Frontal cortex (tissue), 4 donors: ENCODE data around the gene INTS1. TPM values are rescaled to one million over a fixed set of nuclear protein-coding genes. Genes with fewer than 3 reads are reported as not detected.

Source experiments
- DNase-seq, 2 donors: peaks; one replicate each; pipeline ENCODE4 v3.0.0; 2012; ENCODE audit warnings: low spot score in 2 of 2
- FAIRE-seq: peaks from 2 replicates; lab custom pipeline; 2012; peaks lifted over from hg19 to GRCh38; lab: Jason Lieb, UNC
- total RNA-seq: library from RNA; depleted of rRNA; stranded (reverse); fragments of >200 nt; gene quantifications from one replicate; pipeline ENCODE4 v1.2.3, GENCODE V29; 2014
- donor health status: control.
- donor health status: control.
- donor health status: control.

Gene INTS1, protein sequence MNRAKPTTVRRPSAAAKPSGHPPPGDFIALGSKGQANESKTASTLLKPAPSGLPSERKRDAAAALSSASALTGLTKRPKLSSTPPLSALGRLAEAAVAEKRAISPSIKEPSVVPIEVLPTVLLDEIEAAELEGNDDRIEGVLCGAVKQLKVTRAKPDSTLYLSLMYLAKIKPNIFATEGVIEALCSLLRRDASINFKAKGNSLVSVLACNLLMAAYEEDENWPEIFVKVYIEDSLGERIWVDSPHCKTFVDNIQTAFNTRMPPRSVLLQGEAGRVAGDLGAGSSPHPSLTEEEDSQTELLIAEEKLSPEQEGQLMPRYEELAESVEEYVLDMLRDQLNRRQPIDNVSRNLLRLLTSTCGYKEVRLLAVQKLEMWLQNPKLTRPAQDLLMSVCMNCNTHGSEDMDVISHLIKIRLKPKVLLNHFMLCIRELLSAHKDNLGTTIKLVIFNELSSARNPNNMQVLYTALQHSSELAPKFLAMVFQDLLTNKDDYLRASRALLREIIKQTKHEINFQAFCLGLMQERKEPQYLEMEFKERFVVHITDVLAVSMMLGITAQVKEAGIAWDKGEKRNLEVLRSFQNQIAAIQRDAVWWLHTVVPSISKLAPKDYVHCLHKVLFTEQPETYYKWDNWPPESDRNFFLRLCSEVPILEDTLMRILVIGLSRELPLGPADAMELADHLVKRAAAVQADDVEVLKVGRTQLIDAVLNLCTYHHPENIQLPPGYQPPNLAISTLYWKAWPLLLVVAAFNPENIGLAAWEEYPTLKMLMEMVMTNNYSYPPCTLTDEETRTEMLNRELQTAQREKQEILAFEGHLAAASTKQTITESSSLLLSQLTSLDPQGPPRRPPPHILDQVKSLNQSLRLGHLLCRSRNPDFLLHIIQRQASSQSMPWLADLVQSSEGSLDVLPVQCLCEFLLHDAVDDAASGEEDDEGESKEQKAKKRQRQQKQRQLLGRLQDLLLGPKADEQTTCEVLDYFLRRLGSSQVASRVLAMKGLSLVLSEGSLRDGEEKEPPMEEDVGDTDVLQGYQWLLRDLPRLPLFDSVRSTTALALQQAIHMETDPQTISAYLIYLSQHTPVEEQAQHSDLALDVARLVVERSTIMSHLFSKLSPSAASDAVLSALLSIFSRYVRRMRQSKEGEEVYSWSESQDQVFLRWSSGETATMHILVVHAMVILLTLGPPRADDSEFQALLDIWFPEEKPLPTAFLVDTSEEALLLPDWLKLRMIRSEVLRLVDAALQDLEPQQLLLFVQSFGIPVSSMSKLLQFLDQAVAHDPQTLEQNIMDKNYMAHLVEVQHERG (N-terminal part only)
- total RNA-seq, result 23.6 TPM

- DNase-seq (peak; percentile 99), FAIRE-seq (no peak)
Measured at GRCh38 chr7:1503816-1504775, at the start of gene INTS1. Gene INTS1 (minus strand): TSS chr7:1504389. CDS start chr7:1503960, 429 bp downstream.

DNA sequence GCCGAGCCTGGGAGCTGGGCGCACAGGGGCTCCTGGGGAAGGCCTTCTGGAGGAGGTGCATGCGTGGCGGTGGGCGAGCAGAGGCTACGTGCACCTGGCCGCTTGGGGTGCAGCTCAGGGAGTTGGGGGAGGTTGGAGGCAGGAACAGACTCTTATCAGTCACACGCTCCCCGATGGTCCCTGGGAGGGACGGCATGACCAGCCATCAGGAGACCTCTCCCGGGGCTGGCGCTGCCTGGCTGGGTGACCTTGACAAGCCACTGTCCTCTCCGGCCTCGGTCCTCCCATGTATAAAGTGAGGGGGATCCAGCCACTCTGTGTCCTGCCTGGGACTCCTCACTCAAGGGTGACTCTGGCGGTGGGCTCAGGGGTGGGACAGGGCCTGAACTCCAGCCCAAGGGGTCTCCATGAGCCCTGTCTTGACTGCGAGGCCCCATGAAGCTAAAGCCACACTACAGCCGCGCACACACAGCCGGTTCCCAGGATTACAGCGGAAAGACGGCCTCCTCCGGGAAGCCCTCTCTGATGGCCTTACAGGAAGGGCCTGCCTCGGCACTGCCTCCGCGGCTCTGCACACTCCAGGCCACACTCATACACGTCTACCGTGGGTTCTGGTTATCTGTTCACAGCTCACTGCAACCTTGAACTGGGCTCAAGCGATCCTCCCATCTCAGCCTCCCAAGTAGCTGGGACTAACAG lies 49.5 kb upstream of the INTS1 start:
- no peak for FAIRE-seq
- no peak for DNase-seq

DNA sequence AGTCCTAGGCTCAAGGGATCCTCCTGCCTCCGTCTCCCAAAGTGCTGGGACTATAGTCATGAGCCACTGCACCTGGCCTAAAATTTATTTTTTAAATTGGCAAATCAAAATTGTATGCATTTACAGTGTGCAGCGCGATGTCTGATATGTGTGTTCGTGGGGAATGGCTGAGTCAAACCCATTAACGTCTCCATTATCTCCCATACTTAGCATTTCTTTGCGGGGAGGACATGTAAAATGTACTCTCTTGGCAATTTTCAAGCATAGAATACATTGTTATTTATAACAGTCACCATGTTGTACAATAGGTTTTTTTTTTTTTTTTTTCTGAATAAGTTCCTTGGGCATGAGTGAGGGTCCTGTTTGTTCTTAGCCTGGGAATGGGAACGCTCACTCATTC lies 48.0 kb upstream of the INTS1 start:
- FAIRE-seq, result no peak
- no peak for DNase-seq

DNA sequence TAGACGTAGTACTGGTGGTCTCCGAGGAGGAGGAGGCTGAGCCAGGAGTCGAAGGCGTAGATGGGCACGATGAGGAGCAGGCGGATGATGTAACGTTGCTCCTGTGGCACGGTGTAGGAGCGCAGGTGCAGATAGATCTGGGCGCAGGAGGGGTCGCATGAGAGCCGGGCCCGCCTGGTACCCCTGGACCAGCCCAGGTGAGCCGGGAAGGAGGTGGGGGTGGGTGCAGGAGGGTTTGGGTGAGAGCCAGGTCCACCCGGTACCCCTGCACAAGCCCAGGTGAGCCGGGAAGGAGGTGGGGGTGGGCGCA lies 46.6 kb upstream of the INTS1 start:
- DNase-seq, result no peak
- no peak for FAIRE-seq

DNA sequence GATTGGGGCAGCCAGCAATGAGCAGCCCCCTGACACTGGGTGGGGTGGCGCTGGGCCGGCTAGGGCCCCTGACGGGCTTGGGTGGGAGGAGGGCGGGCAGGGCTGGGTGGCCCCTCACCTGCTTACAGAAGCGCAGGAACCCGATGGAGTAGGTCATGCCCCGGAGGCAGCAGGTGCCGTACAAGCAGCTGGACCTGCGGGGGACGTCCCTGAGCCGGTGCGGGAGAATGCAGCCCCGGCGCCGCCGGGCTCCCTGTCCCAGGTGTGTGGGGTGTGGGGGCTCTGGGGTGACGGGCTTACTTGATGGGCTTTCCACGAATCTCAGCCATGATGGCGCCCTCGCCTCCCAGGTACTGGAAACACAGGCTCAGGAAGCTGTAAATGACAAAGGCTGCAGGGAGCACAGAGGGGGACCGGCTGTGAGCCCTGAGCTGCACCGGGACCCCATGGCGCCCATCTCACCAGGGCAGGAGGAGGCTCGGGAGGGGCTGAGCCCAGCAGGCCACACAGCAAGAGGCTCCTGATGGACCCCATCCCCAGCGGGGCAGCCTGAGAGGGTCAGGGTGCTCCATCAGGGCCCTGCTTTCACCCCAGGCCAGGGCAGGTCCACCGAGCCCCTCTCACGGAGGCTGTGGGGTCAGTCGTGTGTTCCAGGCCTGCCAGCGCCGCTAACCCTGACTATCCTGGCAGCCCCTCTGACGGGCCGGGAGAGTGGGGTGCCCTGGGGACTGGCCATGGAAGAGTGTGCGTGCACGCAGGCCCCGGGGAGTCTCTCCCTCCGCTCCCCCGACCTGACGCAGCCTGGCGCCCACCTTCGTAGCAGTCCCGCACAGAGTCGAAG lies 46.0 kb upstream of the INTS1 start:
- no peak for FAIRE-seq
- DNase-seq, result no peak

DNA sequence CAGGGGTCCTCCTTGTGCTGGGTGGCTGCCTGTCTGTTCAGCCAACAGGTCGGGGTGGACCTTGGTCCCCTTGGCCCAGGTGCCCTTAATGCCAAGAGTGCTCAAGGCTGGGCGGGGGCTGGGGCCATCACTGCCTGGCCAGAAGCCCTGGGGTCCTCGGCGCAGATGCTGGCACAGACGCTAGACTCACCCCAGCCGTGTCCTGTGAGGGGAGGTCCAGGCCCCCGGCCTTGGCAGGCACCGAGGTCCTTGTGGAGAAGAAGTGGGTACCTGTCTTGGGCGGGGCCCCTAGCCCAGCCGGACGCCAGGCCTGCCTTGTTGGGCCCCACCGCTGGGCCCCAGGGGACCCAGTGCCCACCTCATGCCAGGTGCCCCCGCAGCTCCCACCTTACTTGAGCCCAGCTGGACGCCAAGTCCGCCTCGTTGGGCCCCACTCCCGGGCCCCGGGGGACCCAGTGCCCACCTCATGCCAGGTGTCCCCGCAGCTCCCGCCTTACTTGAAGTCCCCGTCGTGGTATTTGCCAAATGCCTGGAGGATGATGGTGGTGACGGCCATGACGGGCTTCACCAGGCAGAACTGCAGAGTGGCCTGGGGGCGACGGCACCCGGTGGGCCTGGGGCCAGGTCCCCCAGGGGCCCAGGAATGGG lies 45.3 kb upstream of the INTS1 start:
- FAIRE-seq, result no peak

GRCh38 chr7:1548944-1549343 lies 44.8 kb upstream of the INTS1 start:
- no peak for DNase-seq

More for the DNA sequence above, 45.3 kb upstream of the INTS1 start:
- no peak for DNase-seq

DNA sequence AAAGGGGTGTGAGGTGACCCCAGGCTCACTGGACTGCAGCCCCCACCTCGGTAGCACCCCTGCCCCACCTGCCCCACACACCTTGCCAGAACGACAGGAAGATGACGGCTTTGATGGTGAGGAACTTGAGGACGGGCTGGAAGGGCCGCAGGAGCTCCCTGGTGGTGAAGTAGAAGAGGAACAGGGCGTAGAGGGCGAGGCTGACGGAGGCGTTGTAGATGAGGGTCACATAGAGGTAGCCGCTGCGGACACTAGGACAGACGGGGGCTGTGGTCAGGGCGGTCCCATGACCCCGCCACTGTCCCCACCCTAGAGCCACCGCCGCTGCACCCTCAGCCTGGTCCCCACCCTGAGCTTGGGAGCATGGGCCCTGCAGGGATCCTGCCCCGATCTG lies 44.2 kb upstream of the INTS1 start:
- DNase-seq (no peak), FAIRE-seq (no peak)

More at GRCh38 chr7:1548944-1549343, 44.8 kb upstream of the INTS1 start:
- no peak for FAIRE-seq

- FAIRE-seq, result no peak
- no peak for DNase-seq
Measured at GRCh38 chr7:1547777-1548437, 43.7 kb upstream of the INTS1 start.

- no peak for DNase-seq
- no peak for FAIRE-seq
Measured at GRCh38 chr7:1546909-1547776, 43.0 kb upstream of the INTS1 start.

GRCh38 chr7:1546274-1546908 lies 42.2 kb upstream of the INTS1 start:
- DNase-seq (no peak), FAIRE-seq (no peak)

- no peak for DNase-seq
- FAIRE-seq, result no peak
Measured at GRCh38 chr7:1545417-1546246, 41.4 kb upstream of the INTS1 start.

- no peak for DNase-seq
- no peak for FAIRE-seq
Measured at GRCh38 chr7:1544896-1545416, 40.8 kb upstream of the INTS1 start.
